NCI-H2081 treated with DMSO at 0.1 percent for 48 hours (cell line): ENCODE results near the gene SESN1.
"Not testable (repeated sequence)": the region's sequence is repeated elsewhere in the genome, so short reads cannot be mapped to it uniquely, and the experiment has no call there.

ENCODE experiments used
- DNase-seq: peaks from one replicate; lab custom pipeline; 2025; lab: John Stamatoyannopoulos, UW

SESN1 gene

GRCh38 chr6:109001291-109001894 lies 93.3 kb downstream of the SESN1 start:
- no peak for DNase-seq

- no peak for DNase-seq
Measured at GRCh38 chr6:109000289-109000688, 94.4 kb downstream of the SESN1 start.

- DNase-seq: no peak
Measured at GRCh38 chr6:108999428-108999827, 95.2 kb downstream of the SESN1 start.

- no peak for DNase-seq
Measured at GRCh38 chr6:108998485-108998884, 96.2 kb downstream of the SESN1 start.

DNA sequence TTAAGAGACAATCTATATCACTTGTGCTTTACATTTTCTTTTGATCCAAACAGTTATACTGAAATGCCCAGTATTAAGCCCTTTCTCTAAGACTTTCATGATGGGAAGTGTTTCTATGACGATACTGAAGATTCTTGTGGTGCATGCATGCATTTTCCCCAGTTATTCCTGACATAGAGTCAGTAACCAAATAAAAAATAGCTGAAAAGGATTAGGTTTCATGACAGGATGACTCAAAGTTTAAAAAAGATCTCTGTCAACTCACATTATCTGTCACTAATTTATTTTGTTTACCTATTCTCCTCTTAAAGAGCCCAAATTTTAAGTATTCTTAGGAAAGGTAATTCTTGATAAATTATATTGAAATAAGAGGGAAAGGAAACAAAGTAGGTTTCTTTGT lies 98.4 kb downstream of the SESN1 start:
- DNase-seq: no peak

GRCh38 chr6:108995296-108995695 lies 99.3 kb downstream of the SESN1 start:
- no peak for DNase-seq

DNA sequence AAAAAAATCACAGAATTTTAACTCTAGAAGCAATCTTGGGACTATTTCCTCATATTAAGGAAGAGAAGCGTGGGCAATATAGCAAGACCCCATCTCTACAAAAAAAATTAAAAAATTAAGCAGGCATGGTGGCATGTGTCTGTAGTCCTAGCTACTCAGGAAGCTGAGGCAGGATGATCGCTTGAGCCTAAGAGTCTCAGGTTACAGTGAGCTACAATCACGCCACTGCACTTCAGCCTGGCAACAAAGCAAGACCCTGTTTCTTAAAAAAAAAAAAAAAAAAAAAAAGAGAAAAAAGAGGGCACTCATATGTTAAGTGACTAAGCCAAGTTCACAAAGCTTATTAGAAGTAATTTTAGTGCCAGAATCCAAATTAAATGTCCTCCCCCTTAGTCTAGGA lies 100.8 kb downstream of the SESN1 start:
- no peak for DNase-seq

GRCh38 chr6:108989700-108990099 lies 104.9 kb downstream of the SESN1 start:
- no peak for DNase-seq

GRCh38 chr6:108988765-108989164 lies 105.9 kb downstream of the SESN1 start:
- DNase-seq: no peak

DNA sequence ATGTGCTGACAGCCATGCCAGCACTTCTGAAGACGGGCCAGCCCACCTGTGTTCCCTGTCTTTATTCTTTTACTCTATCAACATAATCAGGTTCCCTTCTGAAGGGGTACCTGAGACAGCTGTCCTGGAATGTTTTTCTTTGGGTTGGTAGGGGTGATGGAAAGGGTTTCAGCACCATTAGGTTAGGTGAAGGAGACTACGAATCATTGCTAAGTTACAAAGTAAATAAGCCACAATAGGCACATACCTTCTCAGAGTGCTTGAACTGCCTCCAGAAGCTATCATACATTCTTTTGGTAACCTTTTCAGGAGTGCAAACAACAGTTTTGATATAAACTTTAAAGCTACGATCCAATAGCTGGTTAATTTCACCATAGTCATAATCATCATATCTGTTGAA lies 106.3 kb downstream of the SESN1 start:
- no peak for DNase-seq

DNA sequence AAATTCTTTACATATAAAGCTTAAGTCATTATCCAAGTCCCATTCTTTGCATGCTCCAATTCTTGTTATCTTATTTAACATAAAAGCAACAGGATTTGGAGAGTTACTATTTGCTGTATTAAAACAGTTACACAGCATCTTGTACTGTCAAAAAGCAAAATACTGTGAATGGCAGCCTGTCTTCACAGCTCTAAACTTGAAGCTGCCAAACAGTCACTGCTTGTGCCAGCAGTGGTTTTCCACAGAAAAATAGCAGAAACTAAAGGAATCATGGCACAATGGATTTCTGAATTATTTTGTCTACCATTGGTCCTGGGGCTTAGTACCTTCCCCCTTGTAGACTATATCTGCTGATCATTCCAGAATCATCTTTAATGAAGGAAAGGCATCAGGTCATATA lies 107.5 kb downstream of the SESN1 start:
- DNase-seq: no peak

GRCh38 chr6:108985301-108985700 lies 109.3 kb downstream of the SESN1 start:
- no peak for DNase-seq

DNA sequence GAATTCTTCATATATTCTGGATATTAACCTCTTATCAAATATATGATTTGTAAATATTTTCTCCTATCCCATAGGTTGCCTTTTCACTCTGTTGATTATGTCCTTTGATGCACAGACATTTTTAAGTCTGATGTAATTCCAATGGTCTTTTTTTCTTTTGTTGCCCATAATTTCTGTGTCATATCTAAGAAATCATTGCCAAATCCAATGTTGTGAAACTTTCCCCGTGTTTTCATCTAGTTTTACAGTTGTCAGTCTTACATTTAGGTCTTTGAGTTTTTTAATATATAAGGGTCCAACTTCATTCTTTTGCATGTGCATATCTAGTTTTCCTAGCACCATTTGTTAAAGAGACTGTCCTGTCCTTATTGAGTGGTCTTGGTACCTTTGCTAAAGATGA lies 111.5 kb downstream of the SESN1 start:
- no peak for DNase-seq

- no peak for DNase-seq
Measured at GRCh38 chr6:108982154-108983113, 112.2 kb downstream of the SESN1 start.

GRCh38 chr6:108978638-108979037 lies 116.0 kb downstream of the SESN1 start:
- not testable (repeated sequence) for DNase-seq

GRCh38 chr6:108974201-108974600 lies 120.4 kb downstream of the SESN1 start:
- no peak for DNase-seq

DNA sequence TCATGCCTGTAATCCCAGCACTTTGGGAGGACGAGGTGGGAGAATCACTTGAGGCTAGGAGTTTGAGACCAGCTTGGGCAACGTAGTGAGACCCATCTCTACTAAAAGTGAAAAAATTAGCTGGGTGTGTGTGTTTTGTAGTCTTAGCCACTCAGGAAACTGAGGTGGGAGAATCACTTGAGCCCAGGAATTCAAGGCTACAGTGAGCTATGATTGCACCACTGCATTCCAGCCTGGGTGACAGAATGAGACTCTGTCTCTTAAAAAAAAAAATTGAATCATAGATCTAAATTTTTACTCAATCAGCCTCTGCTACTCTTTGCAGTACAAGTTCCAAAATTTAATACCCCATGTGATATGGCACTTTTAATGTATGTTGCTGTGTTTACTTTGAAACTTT lies 124.9 kb downstream of the SESN1 start:
- DNase-seq: no peak

GRCh38 chr6:108968325-108969316 lies 126.0 kb downstream of the SESN1 start:
- DNase-seq: no peak

GRCh38 chr6:108966855-108967755 lies 127.5 kb downstream of the SESN1 start:
- no peak for DNase-seq

DNA sequence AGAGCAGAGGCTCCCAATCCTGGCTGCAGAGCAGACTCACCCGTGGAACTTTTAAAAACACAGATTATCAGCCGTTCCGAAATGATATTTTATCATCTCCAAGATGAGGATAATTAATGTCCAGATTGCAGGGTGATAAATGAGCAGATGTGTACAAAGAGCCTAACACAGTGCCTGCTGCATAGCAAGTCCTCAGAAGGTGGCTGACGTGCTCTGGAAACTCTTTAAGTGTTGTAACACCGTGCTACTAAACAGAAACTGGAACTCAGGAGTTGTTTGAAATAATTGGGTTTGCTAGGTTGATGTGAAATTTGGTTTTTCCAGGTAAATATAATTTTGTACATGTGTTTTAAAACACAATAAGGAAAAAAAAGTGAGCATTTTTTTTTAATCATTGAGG lies 128.4 kb downstream of the SESN1 start:
- no peak for DNase-seq

GRCh38 chr6:108961985-108962384 lies 132.7 kb downstream of the SESN1 start:
- DNase-seq: no peak
